Stimulated activated CD8-positive, alpha-beta memory T cell treated with anti-CD3 and anti-CD28 coated beads, Interleukin-15, amount 100 ng/mL, for 1 hour (primary cell): Measurements from ENCODE around the gene FNBP1L.
"Not testable (repeated sequence)": the region's sequence is repeated elsewhere in the genome, so short reads cannot be mapped to it uniquely, and the experiment has no call there.

ENCODE experiments used
- DNase-seq: peaks from one replicate; pipeline ENCODE4 v3.0.0-alpha.2; 2020; ENCODE audit warnings: low read depth

Gene FNBP1L

GRCh38 chr1:93443454-93443853 is 4.5 kb upstream of the FNBP1L start:
- no peak for DNase-seq

- no peak for DNase-seq
Measured at GRCh38 chr1:93446837-93447451, 974 bp upstream of the FNBP1L start.

- DNase-seq = no peak
Measured at GRCh38 chr1:93448292-93448982, 519 bp downstream of the FNBP1L start.

DNA sequence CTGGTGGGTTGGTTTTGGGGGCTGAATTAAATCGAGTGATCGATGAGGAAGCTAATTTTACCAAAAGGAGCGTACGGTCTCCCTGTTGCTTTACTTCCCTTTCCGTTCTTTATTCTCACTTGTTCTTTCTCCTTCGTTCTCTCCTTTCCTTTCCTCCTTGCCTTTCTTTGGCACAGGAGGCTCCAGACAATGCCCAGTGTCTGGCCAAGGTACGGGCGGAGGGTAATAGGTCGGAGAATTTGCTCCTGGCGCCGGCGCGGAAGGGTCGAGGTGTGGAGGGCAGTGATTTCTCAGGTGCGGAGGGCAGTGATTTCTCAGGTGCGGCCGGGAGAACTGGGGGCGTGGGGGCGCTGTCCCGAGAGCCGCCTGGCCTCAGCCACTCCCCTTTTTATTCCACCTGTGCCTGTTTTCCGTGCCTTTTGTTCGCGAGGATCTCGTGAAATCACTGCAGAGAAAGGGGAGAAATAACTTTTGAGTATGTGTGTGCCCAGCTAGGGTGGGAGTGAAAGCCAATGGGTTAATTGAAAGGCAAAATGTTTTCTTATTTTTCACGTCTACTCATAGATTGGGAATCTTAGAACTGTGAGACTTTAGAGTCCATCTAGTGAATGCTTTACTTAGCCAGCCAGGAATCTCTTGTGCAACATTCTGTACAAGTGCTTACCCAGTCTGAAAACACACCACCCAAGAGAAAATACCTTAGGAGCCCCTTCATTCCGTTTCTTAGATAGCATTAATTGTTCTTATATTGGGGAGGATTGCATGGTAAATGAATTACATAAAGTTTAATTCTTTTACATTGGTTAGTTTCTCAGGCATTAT is 1.3 kb downstream of the FNBP1L start:
- DNase-seq = no peak

- no peak for DNase-seq
Measured at GRCh38 chr1:93450321-93450720, 2.4 kb downstream of the FNBP1L start.

GRCh38 chr1:93453911-93454310 is 6.0 kb downstream of the FNBP1L start:
- no peak for DNase-seq

DNA sequence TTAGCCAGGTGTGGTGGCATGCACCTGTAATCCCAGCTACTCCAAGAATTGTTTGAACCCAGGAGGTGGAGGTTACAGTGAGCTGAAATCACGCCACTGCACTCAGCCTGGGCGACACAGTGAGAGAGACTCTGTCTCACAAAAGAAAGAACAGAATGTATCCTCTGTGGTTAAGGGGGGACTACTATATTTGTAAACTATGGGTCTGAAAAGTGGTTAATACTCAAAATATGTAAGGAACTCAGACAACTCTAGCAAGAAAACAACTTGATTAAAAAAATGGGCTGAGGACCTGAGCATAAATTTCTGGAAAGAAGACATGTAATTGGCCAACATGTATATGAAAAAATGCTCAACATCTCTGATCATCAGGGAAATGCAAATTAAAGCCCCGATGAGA is 11.2 kb downstream of the FNBP1L start:
- DNase-seq = no peak

DNA sequence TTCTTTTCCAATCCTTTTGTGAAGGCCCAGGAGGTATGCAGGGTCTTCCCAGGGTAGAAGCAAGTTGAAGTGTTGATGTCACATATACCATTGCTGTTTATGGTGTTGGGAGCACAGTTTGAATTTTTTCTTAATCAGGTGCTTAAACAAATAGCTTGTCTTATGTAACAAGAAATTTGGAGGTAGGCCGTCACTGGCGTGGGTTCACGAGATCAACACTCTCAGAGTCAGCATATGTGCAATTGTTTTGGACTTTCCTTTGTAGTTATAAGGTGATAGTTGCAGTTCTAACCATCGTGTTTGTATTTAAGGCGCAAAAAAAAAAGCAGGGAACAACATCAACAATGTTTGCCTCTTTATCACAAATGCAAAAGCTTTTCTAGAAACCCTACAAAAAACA is 13.3 kb downstream of the FNBP1L start:
- no peak for DNase-seq

DNA sequence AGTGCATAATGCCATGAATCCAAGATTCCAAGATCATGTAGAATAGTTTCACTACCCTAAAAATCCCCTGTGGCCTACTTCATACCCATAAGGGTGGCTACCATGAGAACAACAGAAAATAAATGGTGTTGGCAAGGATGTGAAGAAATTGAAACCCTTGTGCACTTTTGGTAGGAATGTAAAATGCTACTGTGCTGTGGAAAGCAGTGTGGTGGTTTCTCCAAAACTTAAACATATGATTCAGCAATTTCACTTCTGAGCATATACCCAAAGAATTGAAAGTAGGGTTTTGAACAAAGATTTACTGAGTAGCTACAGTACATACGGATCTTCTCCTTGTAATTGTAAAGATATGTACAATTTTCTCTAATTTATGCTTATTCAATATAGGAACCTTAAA is 16.0 kb downstream of the FNBP1L start:
- no peak for DNase-seq

GRCh38 chr1:93465371-93466082 is 17.6 kb downstream of the FNBP1L start:
- not testable (repeated sequence) for DNase-seq

GRCh38 chr1:93467606-93468005 is 19.7 kb downstream of the FNBP1L start:
- no peak for DNase-seq

- DNase-seq = no peak
Measured at GRCh38 chr1:93468662-93469061, 20.7 kb downstream of the FNBP1L start.

- DNase-seq = not testable (repeated sequence)
Measured at GRCh38 chr1:93469223-93469622, 21.3 kb downstream of the FNBP1L start.

DNA sequence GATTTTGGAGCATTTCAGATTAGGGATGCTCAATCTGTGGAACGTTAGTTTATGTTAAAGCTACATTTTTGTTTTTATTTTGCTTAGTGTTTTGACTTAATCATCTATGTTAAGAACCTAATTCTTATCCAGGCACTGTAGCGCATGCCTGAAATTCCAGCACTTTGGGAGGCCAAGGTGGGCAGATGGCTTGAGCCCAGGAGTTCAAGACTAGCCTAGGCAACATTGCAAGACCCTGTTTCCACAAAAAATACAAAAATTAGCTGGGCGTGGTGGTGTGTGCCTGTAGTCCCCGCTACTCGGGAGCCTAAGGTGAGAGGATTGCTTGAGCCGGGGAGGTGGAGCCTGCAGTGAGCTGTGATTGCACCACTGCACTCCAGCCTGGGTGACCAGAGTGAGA is 23.4 kb downstream of the FNBP1L start:
- DNase-seq = no peak

DNA sequence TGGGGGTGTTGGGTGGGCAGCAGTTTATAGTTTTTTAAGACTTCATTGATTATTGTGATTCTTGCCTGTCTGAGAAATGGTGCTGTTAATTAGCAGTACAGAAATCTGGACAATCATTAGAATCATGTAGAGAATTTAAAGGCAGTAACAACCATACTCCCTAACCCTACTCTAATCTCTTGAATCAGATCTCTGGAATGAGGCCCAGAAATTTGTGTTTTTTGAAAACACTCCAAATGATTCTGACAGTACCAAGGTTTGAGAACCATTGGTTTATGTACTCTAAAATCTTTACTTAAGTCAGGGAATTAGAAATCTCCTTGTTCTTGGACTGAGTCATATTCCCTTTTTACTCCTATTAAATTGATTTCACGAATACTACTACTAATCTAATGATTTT is 24.0 kb downstream of the FNBP1L start:
- no peak for DNase-seq

DNA sequence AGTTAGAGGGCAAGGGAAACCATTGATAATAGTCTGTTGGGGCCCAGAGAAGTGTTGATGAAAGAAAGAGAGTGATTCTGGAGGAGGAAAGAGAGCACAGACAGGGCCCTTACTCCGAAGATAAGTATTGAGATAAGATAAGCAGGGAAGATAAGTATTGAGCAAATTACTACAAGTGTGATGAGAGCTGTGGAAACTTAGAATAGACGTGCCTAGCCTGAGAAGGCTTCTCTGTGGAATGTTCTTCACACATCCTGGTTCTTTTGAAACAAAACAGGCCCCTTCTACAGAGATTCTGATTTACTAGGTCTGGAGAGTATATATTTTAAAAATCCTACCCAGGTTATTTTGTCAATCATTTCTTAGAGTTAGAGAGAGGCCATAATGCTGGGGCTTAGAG is 26.4 kb downstream of the FNBP1L start:
- DNase-seq = no peak

GRCh38 chr1:93475681-93476080 is 27.8 kb downstream of the FNBP1L start:
- DNase-seq = no peak

DNA sequence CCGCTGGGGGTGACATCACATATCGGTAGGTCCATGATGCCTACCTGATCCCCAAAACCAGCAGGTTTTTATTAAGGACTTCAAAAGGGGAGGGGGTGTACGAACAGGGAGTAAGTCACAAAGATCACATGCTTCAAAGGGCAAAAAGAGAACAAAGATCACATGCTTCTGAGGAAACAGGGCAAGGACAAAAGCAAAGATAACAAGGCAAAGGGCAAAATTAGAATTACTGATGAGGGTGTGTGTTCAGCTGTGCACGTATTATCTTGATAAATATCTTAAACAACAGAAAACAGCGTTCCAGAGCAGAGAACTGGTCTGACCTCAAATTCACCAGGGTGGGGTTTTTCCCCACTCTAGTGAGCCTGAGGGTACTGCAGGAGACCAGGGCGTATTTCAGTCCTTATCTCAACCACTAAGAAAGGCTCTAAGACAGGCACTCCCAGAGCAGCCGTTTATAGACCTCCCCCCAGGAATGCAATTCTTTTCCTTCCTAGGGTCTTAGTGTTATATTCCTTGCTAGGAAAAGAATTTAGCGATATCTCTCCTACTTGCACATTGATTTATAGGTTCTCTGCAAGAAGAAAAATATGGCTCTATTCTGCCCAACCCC is 31.3 kb downstream of the FNBP1L start:
- not testable (repeated sequence) for DNase-seq

DNA sequence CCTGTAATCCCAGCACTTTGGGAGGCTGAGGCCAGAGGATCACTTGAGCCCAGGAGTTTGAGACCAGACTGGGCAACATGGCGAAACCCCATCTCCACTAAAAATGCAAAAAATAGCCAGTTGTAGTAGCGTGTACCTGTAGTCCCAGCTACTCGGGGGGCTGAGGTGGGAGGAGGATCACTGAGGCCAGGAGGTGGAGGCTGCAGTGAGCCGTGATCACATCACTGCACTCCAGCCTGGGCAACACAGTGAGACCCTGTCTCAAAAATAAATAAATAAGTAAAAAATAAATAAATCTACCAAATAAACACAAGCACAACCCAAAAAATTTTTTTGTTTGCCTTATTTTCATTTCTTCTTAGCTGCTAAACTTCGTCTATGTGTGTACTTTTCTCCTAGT is 34.0 kb downstream of the FNBP1L start:
- not testable (repeated sequence) for DNase-seq

- DNase-seq = no peak
Measured at GRCh38 chr1:93483200-93483599, 35.3 kb downstream of the FNBP1L start.

DNA sequence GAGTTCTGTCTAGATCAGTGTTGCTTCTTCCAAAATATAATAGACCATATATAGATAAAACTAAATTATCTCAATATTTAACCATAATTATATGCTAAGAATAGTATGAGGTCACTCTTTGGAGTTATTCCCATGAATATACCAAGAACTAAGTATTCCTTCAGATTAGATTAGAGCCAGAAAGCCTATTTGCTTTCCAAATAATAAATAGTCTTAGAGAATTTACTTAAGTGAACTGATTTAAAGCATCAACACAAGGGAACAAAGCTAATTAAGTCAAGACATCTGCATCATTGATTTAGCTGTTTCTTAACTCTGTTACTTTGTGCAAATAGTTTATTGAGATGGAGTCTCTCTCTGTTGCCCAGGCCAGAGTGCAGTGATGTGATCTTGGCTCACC is 35.7 kb downstream of the FNBP1L start:
- no peak for DNase-seq

GRCh38 chr1:93488207-93488606 is 40.3 kb downstream of the FNBP1L start:
- DNase-seq = no peak
